ENCODE data around the gene MAPK7. TPM values are rescaled to one million over a fixed set of nuclear protein-coding genes. Genes with fewer than 3 reads are reported as not detected.

The MAPK7 gene
- polyA plus RNA-seq, 1 of the 3 experiments (the other 2 are of a cell fraction) = 19.1 TPM

DNA sequence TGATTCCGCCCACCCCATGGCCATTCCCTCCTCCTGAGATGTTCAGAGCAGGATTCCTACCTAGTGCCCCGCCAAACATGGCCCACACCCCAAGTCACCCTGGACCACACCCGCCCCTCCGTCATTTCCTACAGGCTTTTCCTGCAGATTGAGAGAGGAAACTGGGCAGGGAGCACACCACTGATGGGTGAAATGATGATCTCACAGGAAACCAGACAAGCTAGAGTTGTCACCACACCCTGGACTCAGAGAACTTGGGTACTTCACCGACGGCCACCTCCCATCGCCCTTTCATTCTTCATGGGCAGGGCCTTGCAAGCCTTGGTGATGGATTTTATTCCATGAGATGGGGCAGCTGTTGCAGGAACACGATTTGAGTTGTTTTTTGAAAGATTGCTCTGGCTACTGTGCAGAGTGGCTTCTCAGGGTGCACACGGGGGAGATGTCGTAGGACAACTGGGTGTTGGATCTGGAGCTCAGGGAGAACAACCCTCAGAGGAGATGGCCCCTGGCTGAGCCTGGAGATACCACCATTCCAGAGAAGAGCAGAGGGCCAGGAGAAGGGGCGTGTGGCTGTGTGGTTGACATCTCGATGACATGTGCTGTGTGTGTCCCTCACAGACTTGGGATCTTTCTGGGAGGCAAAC is 8.3 kb upstream of the MAPK7 start:
- Histone ChIP-seq H3K79me2 (ENCODE audit: insufficient read depth) (no peaks in the 10 kb centered on the region; the same call in 1 of the 2 replicates), H3F3A (replicated peaks; ENCODE audit: insufficient read depth) (peaks cover 7% of the 10 kb centered on the region), H3K27ac (ENCODE audit: low read depth in 2 of 2, low read length in 1 of 2) (no peak overlapping the region; a peak in 1 of 4 replicates), H3K9ac (no peak overlapping the region), H3K4me1 (ENCODE audit: control insufficient read depth in 1 of 2, insufficient read depth in 2 of 2, low read depth in 1 of 2, low read length in 1 of 2) (peaks cover 1 to 6% of the 10 kb centered on the region in 2 experiments; a peak in 2 of 4 replicates), H3K27me3 (ENCODE audit: insufficient read depth) (no peaks in the 10 kb centered on the region), H3K9me2 (no peaks in the 10 kb centered on the region), H3K9me3 (no peaks in the 10 kb centered on the region), H3K36me3 (replicated peaks in 1 of 2; ENCODE audit: control insufficient read depth in 1 of 2, insufficient read depth in 2 of 2, low read length in 1 of 2) (no peaks in the 10 kb centered on the region), H3K4me3 (ENCODE audit: low read depth in 2 of 2, low read length in 1 of 2) (no peak overlapping the region), H3K4me2 (no peak overlapping the region), H2AFZ (ENCODE audit: low read depth) (no peak overlapping the region), H4K20me1 (ENCODE audit: insufficient read depth) (no peaks in the 10 kb centered on the region)
- WGBS (ENCODE audit: low lambda C conversion rate) = 95% methylated on average over 11 of the region's 12 CpGs
- CTCF ChIA-PET = interaction anchor here (1.2 to 2.5 kb wide), 3 partner anchors 41 to 77 kb away, joined by 3 to 20 read pairs (median 3); partner anchors contain the start of gene RNF112
- POLR2A ChIA-PET = interaction anchor here (1.7 kb wide), 1 partner anchor 8 kb away, joined by 4 read pairs; the partner anchor contains the start of gene MAPK7
- TF ChIP-seq SIN3A (IDR thresholded peaks at IDR 0.05; ENCODE audit: borderline replicate concordance, low read depth, low read length) (no peak), FOSL2 (IDR thresholded peaks at IDR 0.05; ENCODE audit: borderline replicate concordance, low read depth) (no peak)
- DNase-seq = no peak

GRCh38 chr17:19370493-19370960 is 7.8 kb upstream of the MAPK7 start:
- Histone ChIP-seq H3K27ac (ENCODE audit: low read depth in 2 of 2, low read length in 1 of 2) (no peak overlapping the region; a peak in 1 of 4 replicates), H3F3A (replicated peaks; ENCODE audit: insufficient read depth) (peaks cover 7% of the 10 kb centered on the region), H3K4me3 (ENCODE audit: low read depth in 2 of 2, low read length in 1 of 2) (no peak overlapping the region), H3K9me2 (no peaks in the 10 kb centered on the region), H3K79me2 (ENCODE audit: insufficient read depth) (peaks cover 2% of the 10 kb centered on the region), H3K4me1 (ENCODE audit: control insufficient read depth in 1 of 2, insufficient read depth in 2 of 2, low read depth in 1 of 2, low read length in 1 of 2) (peaks cover 0 to under 1% of the 10 kb centered on the region in 2 experiments; a peak in 2 of 4 replicates), H3K36me3 (replicated peaks in 1 of 2; ENCODE audit: control insufficient read depth in 1 of 2, insufficient read depth in 2 of 2, low read length in 1 of 2) (no peaks in the 10 kb centered on the region), H3K4me2 (no peak overlapping the region), H3K27me3 (ENCODE audit: insufficient read depth) (no peaks in the 10 kb centered on the region), H3K9me3 (no peaks in the 10 kb centered on the region), H3K9ac (no peak overlapping the region), H4K20me1 (ENCODE audit: insufficient read depth) (no peaks in the 10 kb centered on the region), H2AFZ (ENCODE audit: low read depth) (no peak overlapping the region)
- no peak for DNase-seq
- ChIA-PET CTCF (interaction anchor here (1.5 to 5.6 kb wide), 3 partner anchors 8 to 77 kb away, joined by 3 to 37 read pairs (median 20); partner anchors contain the start of genes B9D1 and RNF112), POLR2A (no interaction called here)
- WGBS (ENCODE audit: low lambda C conversion rate) = 100% methylated on average over 5 of the region's 7 CpGs
- TF ChIP-seq FOXJ3 (CRISPR knock-in tag; IDR thresholded peaks at IDR 0.05) (no peak), EP300 (IDR thresholded peaks at IDR 0.05; ENCODE audit: borderline replicate concordance in 1 of 2, low read depth in 1 of 2, low read length in 1 of 2) (no peak), CHD2 (IDR thresholded peaks at IDR 0.05; ENCODE audit: low read length, partially characterized antibody) (no peak), IRF3 (IDR thresholded peaks at IDR 0.05; ENCODE audit: low read depth, low read length) (no peak), FOXM1 (IDR thresholded peaks at IDR 0.05; ENCODE audit: low read depth) (no peak), MXI1 (IDR thresholded peaks at IDR 0.05; ENCODE audit: low read depth, low read length) (no peak), GABPA (IDR thresholded peaks at IDR 0.05; ENCODE audit: low read depth) (no peak), TEAD4 (IDR thresholded peaks at IDR 0.05; ENCODE audit: borderline replicate concordance, insufficient read depth) (no peak)
- TF ChIP-seq, protein P1, sequence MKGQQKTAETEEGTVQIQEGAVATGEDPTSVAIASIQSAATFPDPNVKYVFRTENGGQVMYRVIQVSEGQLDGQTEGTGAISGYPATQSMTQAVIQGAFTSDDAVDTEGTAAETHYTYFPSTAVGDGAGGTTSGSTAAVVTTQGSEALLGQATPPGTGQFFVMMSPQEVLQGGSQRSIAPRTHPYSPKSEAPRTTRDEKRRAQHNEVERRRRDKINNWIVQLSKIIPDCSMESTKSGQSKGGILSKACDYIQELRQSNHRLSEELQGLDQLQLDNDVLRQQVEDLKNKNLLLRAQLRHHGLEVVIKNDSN (IDR thresholded peaks at IDR 0.05; ENCODE audit: borderline replicate concordance, low read depth) = no peak

All from SK-N-SH (cell line).